Measurements from ENCODE around the gene PNMA6F. TPM values are rescaled to one million over a fixed set of nuclear protein-coding genes. Genes with fewer than 3 reads are reported as not detected.

The PNMA6F gene
- total RNA-seq, 1 experiment from 2014 or later = 0.13 TPM

GRCh38 chrX:153306527-153307115, 14.9 kb downstream of the PNMA6F start:
- H3K4me1 Mint-ChIP-seq = no peaks in the 10 kb centered on the region
- H3K27me3 Mint-ChIP-seq (ENCODE audit: low read depth) = no peaks in the 10 kb centered on the region; the same call in 1 of the 2 replicates
- POLR2A ChIA-PET = no interaction called here
- no peaks in the 10 kb centered on the region for H3K36me3 Mint-ChIP-seq
- peak; percentile 49 for TF ChIP-seq USF2 (CRISPR knock-in tag; IDR thresholded peaks at IDR 0.05)
- no peak for TF ChIP-seq E2F5 (CRISPR knock-in tag; IDR thresholded peaks at IDR 0.05)
- H3K9me3 Mint-ChIP-seq = no peaks in the 10 kb centered on the region
- no peak for DNase-seq (ENCODE audit: low spot score)
- CTCF ChIA-PET = no interaction called here
- H3K4me3 Mint-ChIP-seq = no peak overlapping the region
- ATAC-seq = peak; percentile 43; the same call in 1 of the 2 replicates
- no peak overlapping the region for H3K27ac Mint-ChIP-seq

DNA sequence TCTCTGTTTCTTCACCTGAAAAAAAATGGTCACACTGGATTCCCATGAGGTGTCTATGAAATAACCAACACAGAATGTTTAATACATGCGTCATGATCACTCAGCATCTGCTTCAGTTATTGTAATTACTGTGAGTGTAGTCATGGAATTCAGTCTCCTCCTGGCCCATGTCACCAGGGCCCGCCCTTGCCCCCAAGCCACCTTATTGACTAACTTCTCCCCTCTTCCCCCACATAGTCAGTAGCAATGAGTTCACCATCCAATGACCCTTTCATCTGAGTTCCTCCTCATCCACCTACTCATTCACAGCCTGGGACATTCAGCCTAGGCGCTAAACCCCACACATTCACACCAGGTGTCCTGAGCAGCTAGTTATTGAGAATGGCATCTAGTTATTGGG, 15.6 kb downstream of the PNMA6F start:
- TF ChIP-seq RELA (CRISPR knock-in tag; IDR thresholded peaks at IDR 0.05; ENCODE audit: borderline replicate concordance) (no peak), ZBTB21 (CRISPR knock-in tag; IDR thresholded peaks at IDR 0.05; ENCODE audit: borderline replicate concordance) (no peak), NFATC4 (CRISPR knock-in tag; IDR thresholded peaks at IDR 0.05) (no peak), ZNF138 (CRISPR knock-in tag; conservative IDR thresholded peaks at IDR 0.05) (no peak), JAZF1 (CRISPR knock-in tag; IDR thresholded peaks at IDR 0.05) (no peak), IRF2 (CRISPR knock-in tag; IDR thresholded peaks at IDR 0.05; ENCODE audit: borderline replicate concordance, low read depth) (no peak), NR3C1 (CRISPR knock-in tag; conservative IDR thresholded peaks at IDR 0.05; ENCODE audit: low read depth) (no peak), CREB1 (CRISPR knock-in tag; IDR thresholded peaks at IDR 0.05) (no peak)
- TF ChIP-seq, protein P1, sequence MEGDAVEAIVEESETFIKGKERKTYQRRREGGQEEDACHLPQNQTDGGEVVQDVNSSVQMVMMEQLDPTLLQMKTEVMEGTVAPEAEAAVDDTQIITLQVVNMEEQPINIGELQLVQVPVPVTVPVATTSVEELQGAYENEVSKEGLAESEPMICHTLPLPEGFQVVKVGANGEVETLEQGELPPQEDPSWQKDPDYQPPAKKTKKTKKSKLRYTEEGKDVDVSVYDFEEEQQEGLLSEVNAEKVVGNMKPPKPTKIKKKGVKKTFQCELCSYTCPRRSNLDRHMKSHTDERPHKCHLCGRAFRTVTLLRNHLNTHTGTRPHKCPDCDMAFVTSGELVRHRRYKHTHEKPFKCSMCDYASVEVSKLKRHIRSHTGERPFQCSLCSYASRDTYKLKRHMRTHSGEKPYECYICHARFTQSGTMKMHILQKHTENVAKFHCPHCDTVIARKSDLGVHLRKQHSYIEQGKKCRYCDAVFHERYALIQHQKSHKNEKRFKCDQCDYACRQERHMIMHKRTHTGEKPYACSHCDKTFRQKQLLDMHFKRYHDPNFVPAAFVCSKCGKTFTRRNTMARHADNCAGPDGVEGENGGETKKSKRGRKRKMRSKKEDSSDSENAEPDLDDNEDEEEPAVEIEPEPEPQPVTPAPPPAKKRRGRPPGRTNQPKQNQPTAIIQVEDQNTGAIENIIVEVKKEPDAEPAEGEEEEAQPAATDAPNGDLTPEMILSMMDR (IDR thresholded peaks at IDR 0.05) = no peak
- Mint-ChIP-seq H3K27me3 (ENCODE audit: low read depth) (no peaks in the 10 kb centered on the region; the same call in 1 of the 2 replicates), H3K27ac (no peak overlapping the region), H3K4me3 (no peak overlapping the region), H3K4me1 (no peaks in the 10 kb centered on the region), H3K36me3 (no peaks in the 10 kb centered on the region), H3K9me3 (no peaks in the 10 kb centered on the region)
- CTCF ChIA-PET = no interaction called here
- no peak for ATAC-seq
- POLR2A ChIA-PET = no interaction called here
- no peak for DNase-seq (ENCODE audit: low spot score)

- ATAC-seq (no peak), DNase-seq (ENCODE audit: low spot score) (no peak)
- H3K27ac Mint-ChIP-seq = no peak overlapping the region
- no peaks in the 10 kb centered on the region for H3K9me3 Mint-ChIP-seq
- CTCF ChIA-PET = no interaction called here
- no peaks in the 10 kb centered on the region for H3K36me3 Mint-ChIP-seq
- H3K4me3 Mint-ChIP-seq = no peak overlapping the region
- H3K4me1 Mint-ChIP-seq = no peaks in the 10 kb centered on the region
- POLR2A ChIA-PET = no interaction called here
- no peaks in the 10 kb centered on the region; the same call in 1 of the 2 replicates for H3K27me3 Mint-ChIP-seq (ENCODE audit: low read depth)
- TF ChIP-seq KAT7 (CRISPR knock-in tag; IDR thresholded peaks at IDR 0.05; ENCODE audit: borderline replicate concordance) (no peak), CREB1 (CRISPR knock-in tag; IDR thresholded peaks at IDR 0.05) (no peak), GRHL2 (CRISPR knock-in tag; IDR thresholded peaks at IDR 0.05; ENCODE audit: insufficient replicate concordance, severe bottlenecking) (no peak), ERG (CRISPR knock-in tag; IDR thresholded peaks at IDR 0.05) (no peak), ZNF263 (CRISPR knock-in tag; IDR thresholded peaks at IDR 0.05; ENCODE audit: low read depth) (no peak), ZNF317 (CRISPR knock-in tag; IDR thresholded peaks at IDR 0.05; ENCODE audit: borderline replicate concordance, low read depth) (no peak), ZNF416 (CRISPR knock-in tag; IDR thresholded peaks at IDR 0.05) (no peak), AFF4 (CRISPR knock-in tag; IDR thresholded peaks at IDR 0.05; ENCODE audit: borderline replicate concordance) (no peak)
- TF ChIP-seq, protein P2, sequence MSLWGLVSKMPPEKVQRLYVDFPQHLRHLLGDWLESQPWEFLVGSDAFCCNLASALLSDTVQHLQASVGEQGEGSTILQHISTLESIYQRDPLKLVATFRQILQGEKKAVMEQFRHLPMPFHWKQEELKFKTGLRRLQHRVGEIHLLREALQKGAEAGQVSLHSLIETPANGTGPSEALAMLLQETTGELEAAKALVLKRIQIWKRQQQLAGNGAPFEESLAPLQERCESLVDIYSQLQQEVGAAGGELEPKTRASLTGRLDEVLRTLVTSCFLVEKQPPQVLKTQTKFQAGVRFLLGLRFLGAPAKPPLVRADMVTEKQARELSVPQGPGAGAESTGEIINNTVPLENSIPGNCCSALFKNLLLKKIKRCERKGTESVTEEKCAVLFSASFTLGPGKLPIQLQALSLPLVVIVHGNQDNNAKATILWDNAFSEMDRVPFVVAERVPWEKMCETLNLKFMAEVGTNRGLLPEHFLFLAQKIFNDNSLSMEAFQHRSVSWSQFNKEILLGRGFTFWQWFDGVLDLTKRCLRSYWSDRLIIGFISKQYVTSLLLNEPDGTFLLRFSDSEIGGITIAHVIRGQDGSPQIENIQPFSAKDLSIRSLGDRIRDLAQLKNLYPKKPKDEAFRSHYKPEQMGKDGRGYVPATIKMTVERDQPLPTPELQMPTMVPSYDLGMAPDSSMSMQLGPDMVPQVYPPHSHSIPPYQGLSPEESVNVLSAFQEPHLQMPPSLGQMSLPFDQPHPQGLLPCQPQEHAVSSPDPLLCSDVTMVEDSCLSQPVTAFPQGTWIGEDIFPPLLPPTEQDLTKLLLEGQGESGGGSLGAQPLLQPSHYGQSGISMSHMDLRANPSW (CRISPR knock-in tag; conservative IDR thresholded peaks at IDR 0.05; ENCODE audit: low read depth) = no peak
Measured at GRCh38 chrX:153304988-153305736, 16.4 kb downstream of the PNMA6F start.
